Myocyte (in vitro differentiated cells): ENCODE results near the gene SYNGAP1. TPM values are rescaled to one million over a fixed set of nuclear protein-coding genes. Genes with fewer than 3 reads are reported as not detected.

Experiments
- DNase-seq: peaks from one replicate; pipeline ENCODE4 v3.0.0-alpha.2; 2012; ENCODE audit warnings: low read depth
- total RNA-seq: library from RNA; depleted of rRNA; stranded (reverse); fragments of >200 nt; gene quantifications from 2 replicates; pipeline ENCODE4 v1.2.3, GENCODE V29; 2014

Gene SYNGAP1
- total RNA-seq, 1 donor from 2014 or later = 2.8 TPM

DNA sequence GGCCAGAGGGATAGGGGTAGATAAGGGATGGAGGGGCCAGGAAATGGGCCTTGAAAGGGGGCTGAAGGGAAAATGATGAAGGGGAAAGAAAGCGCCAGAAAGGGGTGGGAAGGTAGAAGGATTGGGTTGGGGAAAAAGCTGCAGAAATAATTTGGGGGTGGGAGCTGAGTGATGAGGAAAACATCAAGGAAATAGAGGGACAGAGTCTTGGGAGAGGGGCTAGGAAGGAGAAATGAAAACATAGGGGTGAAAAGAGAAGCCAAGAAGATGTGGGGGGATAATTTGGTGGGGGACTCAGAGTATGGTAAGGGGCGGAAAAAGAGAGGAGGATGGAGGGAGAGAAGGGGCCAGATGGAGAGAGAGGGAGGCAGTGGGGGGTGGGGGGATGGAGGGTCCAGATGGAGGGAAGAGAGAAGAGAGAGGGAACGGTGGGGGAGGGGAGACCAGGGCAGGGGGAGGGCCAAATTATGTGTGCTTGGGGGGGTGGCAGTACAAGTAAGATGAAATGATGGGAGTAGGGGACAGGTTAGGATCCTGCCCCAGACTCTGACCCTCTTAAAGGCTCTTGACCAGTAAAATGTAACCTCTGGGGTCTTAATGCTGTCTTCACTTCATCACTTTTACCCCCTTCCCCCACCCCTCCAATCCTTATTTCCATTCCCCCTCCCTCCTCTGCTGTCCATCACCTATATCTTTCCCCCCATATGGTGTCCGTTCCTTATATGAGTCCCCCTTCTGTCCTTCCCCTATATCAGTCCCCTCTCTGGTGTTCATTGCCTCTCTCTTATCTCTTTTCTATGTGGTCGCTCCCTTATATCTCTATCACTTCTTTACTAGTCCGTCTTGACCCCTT, 852 bp downstream of the SYNGAP1 start:
- no peak for DNase-seq

GRCh38 chr6:33421344-33421643, 1.4 kb downstream of the SYNGAP1 start:
- DNase-seq = no peak

DNA sequence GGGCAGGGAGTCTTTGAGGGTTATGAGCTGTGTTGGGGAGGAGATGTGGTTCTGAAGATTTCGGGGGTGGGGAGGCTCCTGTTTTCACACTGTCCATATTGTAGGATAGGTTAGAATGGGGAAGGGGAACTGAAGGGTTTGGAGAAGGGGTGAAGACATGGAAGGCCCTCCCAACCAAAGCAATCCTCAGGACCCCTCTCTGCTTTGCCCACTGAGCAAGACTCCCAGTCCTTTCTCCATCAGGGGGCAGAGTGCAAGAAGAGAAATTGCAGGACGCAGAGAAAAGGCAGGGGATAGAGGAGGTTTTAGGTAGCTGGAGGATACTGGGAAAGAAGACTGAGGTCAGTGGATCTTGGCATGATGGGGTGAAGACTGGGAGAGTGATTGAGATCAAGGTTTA, 3.9 kb downstream of the SYNGAP1 start:
- DNase-seq = no peak

DNA sequence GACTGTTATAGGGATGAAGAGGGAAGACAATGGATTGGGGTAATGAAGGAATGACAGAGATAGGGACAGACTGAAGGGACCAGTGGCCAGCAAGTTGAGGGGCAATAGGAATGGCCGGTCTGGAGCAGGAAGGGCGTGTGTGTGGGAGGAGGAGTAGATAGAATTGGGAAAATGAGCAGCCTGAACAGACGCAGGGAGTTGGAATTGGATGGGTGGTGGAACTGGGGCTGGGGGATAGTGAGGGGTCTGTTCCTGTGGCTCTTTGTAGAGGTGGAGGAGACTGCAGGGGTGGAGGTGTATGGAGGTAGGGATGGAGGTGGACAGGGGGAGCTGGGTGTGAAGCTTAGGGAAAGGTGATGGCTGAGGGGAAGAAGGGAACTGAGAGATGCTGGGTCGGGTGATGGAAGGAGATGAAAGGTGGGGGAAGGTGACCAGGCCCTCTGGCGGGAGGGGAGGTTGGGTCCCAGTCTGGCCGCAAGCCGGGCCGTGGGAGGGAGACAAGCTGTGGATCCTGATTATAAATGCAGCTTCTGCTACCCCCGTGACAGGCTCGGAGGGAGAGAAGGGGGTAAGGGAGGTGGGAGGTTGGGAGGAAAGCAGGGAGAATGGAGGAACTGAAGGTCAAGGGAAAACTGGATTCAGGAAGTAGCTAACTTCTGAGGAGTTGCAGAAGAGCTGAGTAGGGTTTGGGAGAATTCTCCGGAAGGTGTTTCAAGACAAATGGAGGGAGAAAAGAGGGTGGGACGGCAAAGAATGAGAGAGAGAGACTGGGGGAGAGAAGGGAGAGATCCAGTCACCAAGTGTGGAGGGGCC, 5.2 kb downstream of the SYNGAP1 start:
- DNase-seq = no peak

DNA sequence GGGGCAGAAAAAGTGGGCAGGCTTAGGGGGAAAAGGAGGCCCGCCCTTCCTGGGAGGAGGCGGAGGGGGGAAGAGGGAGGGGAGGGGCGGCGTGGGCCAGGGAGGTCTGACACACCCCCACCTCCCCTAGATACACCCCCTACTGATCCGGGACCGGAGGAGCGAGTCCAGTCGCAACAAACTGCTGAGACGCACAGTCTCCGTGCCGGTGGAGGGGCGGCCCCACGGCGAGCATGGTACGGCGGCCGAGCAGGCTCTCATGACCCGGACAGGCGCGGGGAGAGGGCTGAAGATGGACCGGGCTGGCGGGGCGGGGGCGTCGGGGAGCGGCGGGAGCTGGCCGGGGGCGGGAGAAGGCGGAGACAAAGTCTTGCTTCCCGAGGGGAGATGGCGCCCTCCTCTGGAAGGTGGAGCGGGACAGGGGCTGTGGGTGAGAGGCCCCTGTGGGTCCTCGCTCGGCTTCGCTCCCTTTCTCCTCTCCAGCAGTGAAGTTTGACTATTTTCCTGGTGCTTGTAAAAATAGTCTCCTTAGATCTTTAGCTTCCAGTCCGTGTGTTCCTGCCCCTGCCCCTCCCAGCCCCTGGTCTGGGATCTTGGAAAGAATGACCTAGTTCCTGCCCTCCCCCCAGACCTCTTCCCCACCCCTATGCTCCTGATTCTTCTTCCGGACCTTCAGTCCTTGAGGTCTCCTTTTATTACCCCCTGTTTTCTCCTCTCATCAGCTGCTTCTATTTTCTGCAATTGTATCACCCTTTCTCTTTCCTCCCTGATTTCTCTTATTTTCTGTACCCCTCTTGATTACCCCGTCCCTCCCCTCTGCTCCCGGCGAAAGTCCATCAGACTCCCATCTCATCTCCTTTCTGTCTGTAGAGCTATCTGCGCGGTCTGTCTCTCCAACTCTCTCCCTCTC, 6.1 kb downstream of the SYNGAP1 start:
- DNase-seq = peak; percentile 85

DNA sequence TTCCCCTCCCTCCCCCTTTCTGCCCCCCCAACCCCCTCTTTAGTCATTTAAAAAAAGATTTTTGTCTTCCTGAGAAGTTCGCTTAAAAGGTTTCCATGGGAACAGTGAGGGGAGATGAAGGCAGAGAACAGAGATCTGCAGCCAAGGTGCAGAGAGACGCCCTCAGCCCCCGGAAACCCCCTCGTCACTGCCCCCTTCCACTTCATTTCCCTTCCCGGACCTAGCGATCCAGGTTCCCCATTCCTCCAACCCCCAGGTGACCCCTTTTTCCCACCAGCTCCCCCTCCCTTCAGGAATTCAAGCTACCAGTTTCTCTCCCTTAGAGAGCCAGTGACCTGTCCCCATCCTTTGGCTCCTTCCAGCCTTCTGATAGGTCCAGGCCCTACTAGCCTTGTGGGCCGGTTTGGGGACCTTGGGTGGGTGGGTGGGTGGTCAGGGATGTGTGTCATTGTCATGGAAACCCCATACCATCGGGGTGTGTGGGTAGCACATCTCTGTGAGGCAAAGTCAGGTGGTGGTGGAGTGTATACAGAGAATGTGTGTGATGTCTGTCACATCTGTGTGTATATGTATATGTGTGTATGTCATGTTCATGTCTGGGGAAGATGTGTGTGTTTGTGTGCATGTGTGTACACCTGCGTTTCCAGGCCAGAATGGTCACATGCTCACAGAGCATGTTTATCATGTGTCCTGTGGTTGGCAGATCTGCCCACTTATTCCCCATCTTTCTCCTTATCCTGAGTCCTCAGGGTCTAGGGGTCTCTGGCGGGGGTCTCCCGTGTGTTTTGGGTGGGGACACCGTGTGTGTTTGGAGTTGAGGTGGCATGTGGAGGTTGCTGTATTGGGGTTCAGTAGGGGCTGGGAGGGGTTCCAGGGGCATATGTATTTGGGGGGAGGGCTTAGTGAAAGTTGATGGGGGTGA, 7.0 kb downstream of the SYNGAP1 start:
- no peak for DNase-seq

DNA sequence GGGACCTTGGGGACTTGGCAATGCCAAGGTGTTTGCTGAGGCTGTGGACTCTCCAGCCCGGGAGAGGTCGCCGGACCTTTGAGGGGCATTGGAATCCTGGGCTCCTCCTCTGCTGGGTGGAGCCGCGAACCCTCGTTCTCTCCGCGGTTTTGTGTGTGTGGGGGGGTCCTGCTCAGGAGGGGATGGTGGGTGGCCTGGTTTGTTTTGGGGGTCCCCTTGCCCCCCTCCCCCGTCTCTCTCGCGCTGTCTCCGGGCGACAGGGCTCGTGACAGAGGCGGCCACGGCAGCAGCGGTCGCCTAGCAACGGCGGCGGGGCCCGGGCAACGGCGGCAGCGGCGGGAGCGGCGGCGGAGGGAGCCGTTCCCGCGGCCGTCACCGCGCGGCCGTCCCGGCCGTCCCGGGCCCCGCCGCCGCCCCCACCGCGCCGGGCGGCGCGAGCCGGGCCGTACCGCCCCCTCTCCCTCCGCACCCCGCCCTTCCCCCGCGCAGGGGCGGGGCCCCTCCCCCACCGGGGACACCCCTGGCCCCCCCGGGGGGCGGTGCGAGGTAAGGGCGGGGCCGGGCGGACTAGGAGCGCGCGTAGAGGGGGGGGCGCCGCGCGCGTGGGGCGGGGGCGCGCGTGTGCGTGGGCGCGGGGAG, 7.8 kb downstream of the SYNGAP1 start:
- peak; percentile 34 for DNase-seq

DNA sequence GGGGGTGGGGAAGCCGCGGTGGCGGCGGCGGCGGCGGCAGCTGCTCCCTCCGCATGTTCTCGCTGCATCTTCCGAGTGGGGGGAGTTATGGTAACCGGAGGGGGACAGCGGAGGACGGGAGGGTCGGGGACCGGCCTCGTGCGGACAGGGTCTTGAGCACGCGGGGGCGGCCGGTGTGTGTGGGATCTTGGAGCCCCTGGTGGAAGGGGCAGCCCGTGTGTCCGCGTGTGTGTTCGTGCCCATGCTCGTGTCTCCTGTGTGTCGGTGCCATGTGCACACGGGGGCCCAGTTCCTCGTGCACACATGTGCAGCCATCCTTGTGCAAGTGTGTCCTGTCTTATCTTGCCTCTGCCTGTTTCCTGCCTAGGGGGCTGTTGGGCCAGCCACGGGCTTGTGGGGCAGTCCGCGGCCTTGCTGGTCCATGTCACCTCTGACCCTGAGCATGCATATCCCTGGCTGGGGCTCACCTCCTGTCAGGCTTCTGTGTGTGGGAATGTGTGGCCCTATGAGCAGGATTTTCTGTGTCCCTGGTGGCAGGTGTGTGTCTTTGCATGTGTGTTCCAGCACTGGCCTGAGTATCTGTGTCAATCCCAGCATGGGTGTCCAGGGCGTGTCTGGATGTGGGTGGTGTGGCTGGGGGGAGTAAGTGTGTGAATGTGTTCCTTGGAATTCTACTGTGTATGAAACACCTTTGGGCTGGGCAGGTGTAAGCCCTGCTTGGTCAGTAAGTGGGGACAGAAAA, 8.5 kb downstream of the SYNGAP1 start:
- DNase-seq = peak; percentile 20

DNA sequence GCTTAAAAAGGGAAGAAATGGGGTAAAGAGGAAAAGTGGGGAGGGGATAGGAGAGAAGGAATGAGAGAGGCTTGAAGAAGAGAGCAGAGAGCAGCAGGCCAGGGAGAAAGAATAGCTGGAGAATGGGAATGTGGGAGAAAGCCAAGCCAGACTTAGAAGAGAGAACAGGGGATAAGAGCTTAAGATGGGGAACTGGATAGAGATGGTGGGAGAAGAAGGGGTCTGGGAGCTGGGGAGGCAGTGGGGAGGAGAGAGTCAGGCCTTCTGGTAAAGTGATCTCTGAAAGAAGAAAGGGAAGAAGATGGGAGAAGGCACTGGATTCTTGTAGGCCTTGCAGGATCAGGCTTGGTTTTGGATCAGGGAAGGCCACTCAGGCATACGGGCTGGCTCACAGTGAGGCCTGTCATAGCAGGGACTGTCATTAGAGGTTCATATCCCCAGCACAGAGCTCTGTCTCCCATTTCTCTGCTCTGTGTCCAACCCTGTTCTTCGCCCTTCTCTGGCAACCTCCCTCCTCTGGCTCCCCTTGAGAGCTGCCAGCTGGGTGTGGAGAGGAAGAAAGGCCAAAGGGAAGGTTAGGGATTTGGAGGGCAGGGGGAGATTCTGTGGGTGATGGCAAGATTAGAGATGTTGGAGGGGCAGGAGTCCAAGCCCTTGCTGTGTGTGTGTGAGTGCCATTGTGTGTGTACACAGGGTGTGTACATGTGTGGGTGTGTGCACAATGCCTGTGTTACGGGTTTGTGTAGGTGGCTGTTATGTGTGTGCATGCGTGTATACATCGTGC, 9.3 kb downstream of the SYNGAP1 start:
- DNase-seq = no peak

GRCh38 chr6:33429750-33430052, 9.8 kb downstream of the SYNGAP1 start:
- DNase-seq = no peak

DNA sequence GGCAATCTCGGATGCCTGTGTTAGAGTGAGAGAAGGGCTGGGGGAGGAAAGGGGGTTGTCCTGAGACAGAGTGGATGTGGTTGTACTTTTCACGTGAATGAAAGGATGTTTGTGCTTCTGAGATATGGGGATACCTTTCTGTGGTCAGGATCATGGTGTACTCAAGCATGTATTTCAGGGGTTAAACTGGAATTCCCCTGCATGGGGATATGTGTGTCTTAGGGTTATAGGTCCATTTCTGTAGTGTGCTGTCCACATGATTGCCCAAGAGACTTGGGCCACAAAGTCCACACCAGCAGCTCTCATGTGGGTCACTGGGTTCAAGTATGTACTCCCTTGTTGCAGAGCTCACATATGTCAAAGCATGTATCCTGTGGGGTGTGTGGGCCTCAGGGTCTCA, 10.5 kb downstream of the SYNGAP1 start:
- no peak for DNase-seq

DNA sequence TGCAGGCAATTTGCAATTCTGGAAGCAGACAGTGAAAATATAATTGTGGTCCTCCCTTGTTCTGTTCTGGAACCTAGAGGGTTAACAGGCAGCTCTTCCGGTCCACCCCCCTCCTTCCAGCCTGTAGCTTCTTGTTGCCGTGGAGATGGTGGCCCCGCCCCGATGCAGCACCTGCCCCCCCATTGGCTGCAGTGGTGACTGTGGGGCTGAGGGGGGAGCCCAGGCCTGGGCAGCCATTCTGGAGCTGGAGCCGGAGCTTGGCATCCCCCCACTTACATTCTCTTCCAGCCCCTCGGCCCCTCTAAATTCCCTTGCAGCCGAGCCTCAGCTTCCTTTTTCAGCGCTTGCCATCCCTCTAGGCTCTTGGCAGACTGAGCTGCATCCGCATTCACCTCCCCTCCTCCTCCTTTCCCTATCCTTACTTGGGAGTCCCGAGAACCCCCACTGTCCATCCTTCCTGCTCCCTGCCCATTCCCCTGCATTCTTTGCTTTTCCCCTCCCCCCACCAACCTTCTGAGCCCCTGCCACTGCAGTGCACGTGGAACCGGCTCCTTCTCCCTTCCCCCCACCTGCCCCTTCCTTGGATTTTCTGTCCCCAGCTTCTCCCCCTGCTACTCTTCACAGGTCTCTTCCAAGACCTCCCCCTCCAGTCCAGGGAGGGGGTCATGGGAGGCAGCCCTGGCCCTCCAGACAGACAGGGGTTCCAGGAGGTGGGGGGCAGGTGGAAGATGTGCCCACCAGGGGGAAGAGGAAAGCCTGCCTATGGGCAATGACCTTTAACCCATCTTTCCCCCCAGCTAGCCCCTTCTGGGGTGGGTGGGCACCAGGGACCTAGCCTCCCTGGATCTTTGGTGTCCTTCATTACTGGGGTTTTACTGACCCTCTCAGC, 11.4 kb downstream of the SYNGAP1 start:
- no peak for DNase-seq

DNA sequence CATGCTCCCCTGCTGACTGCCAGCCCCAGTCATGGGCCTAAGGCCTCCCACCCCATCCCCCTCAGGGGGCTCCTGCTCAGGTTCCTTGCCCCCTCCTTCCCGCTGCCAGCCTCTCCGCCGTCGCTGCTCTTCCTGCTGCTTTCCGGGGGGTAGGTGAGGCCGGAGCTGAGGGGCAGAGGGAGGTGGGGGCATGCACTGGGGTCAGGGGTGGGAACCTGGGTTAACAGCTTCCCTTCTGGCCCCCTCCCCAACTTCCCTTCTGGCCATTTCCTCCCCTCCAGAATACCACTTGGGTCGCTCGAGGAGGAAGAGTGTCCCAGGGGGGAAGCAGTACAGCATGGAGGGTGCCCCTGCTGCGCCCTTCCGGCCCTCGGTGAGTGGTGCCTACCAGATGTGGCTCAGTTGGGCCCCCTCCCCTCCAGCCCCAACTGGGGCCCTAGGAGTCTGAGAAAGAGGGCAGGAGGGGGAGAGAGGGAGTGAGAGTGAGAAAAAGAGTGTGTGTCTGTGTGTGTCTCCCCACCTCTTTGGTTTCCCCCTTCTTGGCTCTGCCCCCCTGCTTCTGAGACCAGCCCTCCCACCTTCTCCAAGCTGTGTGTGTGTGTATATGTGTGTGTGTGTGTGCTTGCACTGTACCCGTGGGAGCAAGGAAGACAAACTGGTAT, 12.1 kb downstream of the SYNGAP1 start:
- DNase-seq = no peak

- DNase-seq = no peak
These were observed 12.7 kb downstream of the SYNGAP1 start for GRCh38 chr6:33432546-33432945.

DNA sequence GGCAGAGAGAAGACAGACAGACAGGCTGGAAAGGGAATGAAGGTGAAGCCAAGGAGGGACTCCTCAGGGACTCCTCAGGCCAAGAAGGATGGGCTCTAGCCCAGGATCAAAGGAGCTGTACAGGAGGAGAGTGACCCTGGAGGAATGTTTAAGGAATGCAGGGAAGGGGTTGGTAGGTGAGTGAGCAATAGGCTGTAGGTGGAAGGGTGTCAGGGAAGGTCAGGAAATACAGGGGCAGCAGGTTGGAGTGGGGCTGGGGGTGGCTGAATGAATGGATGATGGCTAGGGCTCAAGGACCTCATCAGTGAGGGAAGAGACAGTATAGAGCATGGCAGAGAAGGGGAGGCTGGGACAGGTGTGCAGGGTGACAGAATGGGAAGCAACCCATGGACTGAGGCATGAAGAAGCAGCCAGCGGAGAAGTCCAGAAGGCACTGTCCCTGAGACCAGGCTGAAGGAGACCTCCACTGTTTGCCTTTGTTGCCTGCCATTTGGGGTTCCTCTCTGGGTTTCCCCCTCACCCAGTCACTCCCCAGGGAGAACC, 13.2 kb downstream of the SYNGAP1 start:
- DNase-seq = no peak

- peak; percentile 22 for DNase-seq
These were observed 13.8 kb downstream of the SYNGAP1 start for GRCh38 chr6:33433544-33434191.
